Osteoblast (primary cell): ENCODE data around the gene MYO1F. TPM values are rescaled to one million over a fixed set of nuclear protein-coding genes. Genes with fewer than 3 reads are reported as not detected.
"Not testable (repeated sequence)": the region's sequence is repeated elsewhere in the genome, so short reads cannot be mapped to it uniquely, and the experiment has no call there.

Source experiments
- DNase-seq: peaks from one replicate; pipeline ENCODE4 v3.0.0; 2011; ENCODE audit warnings: low spot score, mixed read lengths; ENCODE audit not compliant: insufficient read length; ENCODE audit errors: missing footprints
- H2AFZ ChIP-seq: 2 replicates; pipeline ENCODE4 v1.6.0; 2011; ENCODE audit warnings: mild to moderate bottlenecking, low read length
- H3K27ac ChIP-seq: 2 replicates; pipeline ENCODE4 v1.5.1; 2011; ENCODE audit warnings: mild to moderate bottlenecking, low read depth, low read length, moderate library complexity
- H3K27me3 ChIP-seq: 2 replicates; pipeline ENCODE4 v1.6.0; 2012; ENCODE audit warnings: mild to moderate bottlenecking, control low read depth, inconsistent platforms, low read length, moderate library complexity; ENCODE audit not compliant: insufficient read depth
- H3K36me3 ChIP-seq: 2 replicates; pipeline ENCODE4 v1.5.1; 2011; ENCODE audit warnings: mild to moderate bottlenecking, low read length, control low read depth, moderate library complexity; ENCODE audit not compliant: insufficient read depth
- H3K4me1 ChIP-seq: 2 replicates; pipeline ENCODE4 v1.5.1; 2011; ENCODE audit warnings: mild to moderate bottlenecking, low read length, control low read depth, moderate library complexity; ENCODE audit not compliant: insufficient read depth
- H3K4me2 ChIP-seq: 2 replicates; pipeline ENCODE4 v1.6.0; 2011; ENCODE audit warnings: mild to moderate bottlenecking, low read length; ENCODE audit not compliant: insufficient read depth
- H3K4me3 ChIP-seq: fragments of 200-600 bp; sonication (generic); 3 replicates; pipeline ENCODE4 v1.5.1; 2012; ENCODE audit warnings: mild to moderate bottlenecking, low read length, inconsistent platforms; ENCODE audit not compliant: insufficient read depth
- H3K79me2 ChIP-seq: 2 replicates; pipeline ENCODE4 v1.6.0; 2012; ENCODE audit warnings: mild to moderate bottlenecking, low read length, control low read depth, inconsistent platforms; ENCODE audit not compliant: insufficient read depth
- H3K9me3 ChIP-seq: 2 replicates; pipeline ENCODE4 v1.5.1; 2011; ENCODE audit warnings: low read depth, low read length, control low read depth
- H4K20me1 ChIP-seq: 2 replicates; pipeline ENCODE4 v1.6.0; 2012; ENCODE audit warnings: mild to moderate bottlenecking, low read length, control low read depth; ENCODE audit not compliant: insufficient read depth
- total RNA-seq: library from RNA; depleted of rRNA; stranded (reverse); fragments of >200 nt; gene quantifications from 2 replicates; pipeline ENCODE4 v1.2.3, GENCODE V29; 2012
- TF ChIP-seq, protein P1 (sequence below): IDR thresholded peaks from 2 replicates; pipeline ENCODE4 v1.5.1; 2011; ENCODE audit warnings: mild to moderate bottlenecking, low read depth, low read length, moderate library complexity; ENCODE audit errors: extremely low read depth

The MYO1F gene
- total RNA-seq, 1 donor, result 0.72 TPM

DNA sequence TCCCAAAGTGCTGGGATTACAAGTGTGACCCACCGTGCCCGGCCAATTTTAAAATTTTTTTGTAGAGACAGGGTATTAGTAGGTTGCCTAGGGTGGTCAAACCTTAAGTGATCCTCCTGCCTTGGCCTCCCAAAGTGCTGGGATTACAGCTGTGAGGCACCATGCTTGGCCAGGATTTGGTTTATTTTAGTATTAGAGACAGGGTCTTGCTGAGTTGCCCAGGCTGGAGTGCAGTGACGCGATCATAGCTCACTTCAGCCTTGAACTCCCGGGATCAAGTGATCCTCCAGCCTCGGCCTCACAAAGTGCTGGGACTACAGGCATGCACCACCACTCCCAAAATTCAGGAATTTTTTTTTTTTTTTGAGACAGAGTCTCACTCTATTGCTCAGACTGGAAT is 57.9 kb downstream of the MYO1F start:
- H3K36me3 ChIP-seq, result no peaks in the 10 kb centered on the region
- TF ChIP-seq, protein P1, sequence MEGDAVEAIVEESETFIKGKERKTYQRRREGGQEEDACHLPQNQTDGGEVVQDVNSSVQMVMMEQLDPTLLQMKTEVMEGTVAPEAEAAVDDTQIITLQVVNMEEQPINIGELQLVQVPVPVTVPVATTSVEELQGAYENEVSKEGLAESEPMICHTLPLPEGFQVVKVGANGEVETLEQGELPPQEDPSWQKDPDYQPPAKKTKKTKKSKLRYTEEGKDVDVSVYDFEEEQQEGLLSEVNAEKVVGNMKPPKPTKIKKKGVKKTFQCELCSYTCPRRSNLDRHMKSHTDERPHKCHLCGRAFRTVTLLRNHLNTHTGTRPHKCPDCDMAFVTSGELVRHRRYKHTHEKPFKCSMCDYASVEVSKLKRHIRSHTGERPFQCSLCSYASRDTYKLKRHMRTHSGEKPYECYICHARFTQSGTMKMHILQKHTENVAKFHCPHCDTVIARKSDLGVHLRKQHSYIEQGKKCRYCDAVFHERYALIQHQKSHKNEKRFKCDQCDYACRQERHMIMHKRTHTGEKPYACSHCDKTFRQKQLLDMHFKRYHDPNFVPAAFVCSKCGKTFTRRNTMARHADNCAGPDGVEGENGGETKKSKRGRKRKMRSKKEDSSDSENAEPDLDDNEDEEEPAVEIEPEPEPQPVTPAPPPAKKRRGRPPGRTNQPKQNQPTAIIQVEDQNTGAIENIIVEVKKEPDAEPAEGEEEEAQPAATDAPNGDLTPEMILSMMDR, result no peak
- H3K4me2 ChIP-seq, result no peak overlapping the region
- peaks cover 13% of the 10 kb centered on the region for H3K4me1 ChIP-seq
- H4K20me1 ChIP-seq, result no peaks in the 10 kb centered on the region
- DNase-seq, result no peak
- H2AFZ ChIP-seq, result no peak overlapping the region
- no peaks in the 10 kb centered on the region for H3K9me3 ChIP-seq
- H3K4me3 ChIP-seq, result no peak overlapping the region
- no peaks in the 10 kb centered on the region for H3K27me3 ChIP-seq
- H3K79me2 ChIP-seq, result no peaks in the 10 kb centered on the region
- no peak overlapping the region for H3K27ac ChIP-seq

- no peaks in the 10 kb centered on the region for H3K79me2 ChIP-seq
- TF ChIP-seq, protein P1, result no peak
- no peaks in the 10 kb centered on the region for H3K36me3 ChIP-seq
- no peak overlapping the region for H2AFZ ChIP-seq
- H3K4me2 ChIP-seq, result no peak overlapping the region
- DNase-seq, result no peak
- H3K4me3 ChIP-seq, result no peak overlapping the region
- no peaks in the 10 kb centered on the region for H4K20me1 ChIP-seq
- no peaks in the 10 kb centered on the region for H3K27me3 ChIP-seq
- peaks cover 15% of the 10 kb centered on the region for H3K4me1 ChIP-seq
- H3K9me3 ChIP-seq, result no peaks in the 10 kb centered on the region
- no peak overlapping the region for H3K27ac ChIP-seq
Measured at GRCh38 chr19:8518536-8518935, 58.7 kb downstream of the MYO1F start.

DNA sequence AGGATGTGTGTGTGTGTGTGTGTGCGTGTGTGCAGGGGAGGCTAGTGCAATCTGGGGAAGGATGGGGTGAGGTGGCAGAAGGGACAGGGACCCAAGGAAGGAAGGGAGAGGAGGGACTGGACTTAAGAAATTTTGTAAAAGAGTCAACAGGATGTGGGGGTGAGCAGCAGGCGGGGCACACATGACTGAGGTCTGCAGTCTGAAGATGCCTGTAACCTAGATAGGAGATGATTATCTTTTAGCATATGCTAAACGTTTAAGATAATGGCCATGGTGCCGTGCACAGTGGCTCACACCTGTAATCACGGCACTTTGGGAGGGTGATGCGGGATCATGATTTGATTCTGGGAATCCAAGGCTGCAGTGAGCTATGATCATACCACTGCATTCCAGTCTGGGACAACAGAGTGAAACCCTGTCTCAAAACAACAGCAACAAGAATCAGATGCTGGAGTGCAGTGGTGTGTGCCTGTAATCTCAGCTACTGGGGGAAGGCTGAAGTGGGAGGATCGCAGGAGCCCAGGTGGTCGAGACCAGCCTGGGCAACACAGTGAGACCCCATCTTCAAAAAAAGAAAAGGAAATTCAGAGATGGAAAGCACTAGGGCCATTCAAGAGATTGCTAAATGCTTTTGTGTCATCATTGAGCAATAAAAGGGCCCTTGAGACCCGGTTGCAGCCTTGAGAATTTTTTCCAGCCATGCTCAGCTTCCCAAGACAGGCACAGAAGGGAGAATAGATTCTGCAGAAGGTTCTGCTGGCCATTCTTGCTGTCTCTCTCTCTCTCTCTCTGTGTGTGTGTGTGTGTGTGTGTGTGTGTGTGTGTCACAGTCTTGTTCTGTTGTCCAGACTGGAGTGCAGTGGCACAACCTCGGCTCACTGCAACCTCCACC is 59.4 kb downstream of the MYO1F start:
- H3K4me3 ChIP-seq, result no peak overlapping the region
- no peaks in the 10 kb centered on the region for H3K27me3 ChIP-seq
- peak overlapping the region; percentile 30 for H2AFZ ChIP-seq
- H3K36me3 ChIP-seq, result no peaks in the 10 kb centered on the region
- H3K27ac ChIP-seq, result peak overlapping the region; percentile 8
- TF ChIP-seq, protein P1, result no peak
- H4K20me1 ChIP-seq, result no peaks in the 10 kb centered on the region
- no peaks in the 10 kb centered on the region for H3K9me3 ChIP-seq
- H3K4me2 ChIP-seq, result peak overlapping the region; percentile 32
- H3K4me1 ChIP-seq, result peaks cover 23% of the 10 kb centered on the region
- peak; percentile 48 for DNase-seq
- H3K79me2 ChIP-seq, result no peaks in the 10 kb centered on the region

- Histone ChIP-seq H2AFZ (no peak overlapping the region), H3K4me2 (no peak overlapping the region)
- TF ChIP-seq, protein P1, result no peak
Measured at GRCh38 chr19:8515317-8515716, 61.9 kb downstream of the MYO1F start.

DNA sequence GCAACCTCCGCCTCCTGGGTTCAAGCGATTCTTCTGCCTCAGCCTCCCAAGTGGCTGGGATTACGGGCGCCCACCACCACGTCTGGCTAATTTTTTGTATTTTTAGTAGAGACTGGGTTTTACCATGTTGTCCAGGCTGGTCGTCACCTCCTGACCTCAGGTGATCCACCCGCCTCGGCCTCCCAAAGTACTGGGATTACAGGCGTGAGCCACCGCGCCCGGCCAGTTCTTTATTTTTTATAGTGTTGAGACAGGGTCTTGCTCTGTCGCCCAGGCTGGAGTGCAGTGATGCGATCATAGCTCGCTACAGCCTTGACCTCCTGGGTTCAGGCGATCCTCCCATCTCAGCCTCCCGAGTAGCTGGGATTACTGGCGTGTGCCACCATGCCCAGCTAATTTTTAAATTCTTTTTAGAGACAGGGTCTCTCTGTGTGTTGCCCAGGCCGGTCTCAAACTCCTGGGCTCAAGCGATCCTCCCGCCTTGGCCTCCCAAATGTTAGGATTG is 62.7 kb downstream of the MYO1F start:
- H4K20me1 ChIP-seq, H3K36me3 ChIP-seq, DNase-seq, H3K9me3 ChIP-seq, H3K27me3 ChIP-seq, H3K79me2 ChIP-seq: not testable (repeated sequence)
- H2AFZ ChIP-seq, result peak overlapping the region; percentile 83
- peaks cover 25% of the 10 kb centered on the region for H3K4me1 ChIP-seq
- peak overlapping the region; percentile 94 for H3K27ac ChIP-seq
- peak overlapping the region; percentile 93 for H3K4me3 ChIP-seq
- H3K4me2 ChIP-seq, result peak overlapping the region; percentile 88

More at GRCh38 chr19:8515317-8515716, 61.9 kb downstream of the MYO1F start:
- H3K79me2 ChIP-seq, result no peaks in the 10 kb centered on the region
- H4K20me1 ChIP-seq, result no peaks in the 10 kb centered on the region
- peak; percentile 81 for DNase-seq
- no peak overlapping the region for H3K4me3 ChIP-seq
- H3K9me3 ChIP-seq, result no peaks in the 10 kb centered on the region
- no peaks in the 10 kb centered on the region for H3K27me3 ChIP-seq
- H3K27ac ChIP-seq, result no peak overlapping the region
- H3K4me1 ChIP-seq, result peaks cover 25% of the 10 kb centered on the region
- no peaks in the 10 kb centered on the region for H3K36me3 ChIP-seq
